ES-I3 (cell line): Measurements from ENCODE around the gene FZD8.

Experiments
- H3K36me3 ChIP-seq: 2 replicates; pipeline ENCODE4 v1.6.1; 2013; ENCODE audit warnings: mild to moderate bottlenecking, low read length, control low read depth, moderate library complexity; ENCODE audit not compliant: insufficient read depth
- H3K4me1 ChIP-seq: 2 replicates; pipeline ENCODE4 v1.6.1; 2013; ENCODE audit warnings: mild to moderate bottlenecking, control low read depth, low read length; ENCODE audit not compliant: insufficient read depth
- H3K9ac ChIP-seq: 2 replicates; pipeline ENCODE4 v1.6.1; 2013; ENCODE audit warnings: low read depth, mild to moderate bottlenecking, low read length, moderate library complexity
- H3K9me3 ChIP-seq: 2 replicates; pipeline ENCODE4 v1.6.1; 2013; ENCODE audit warnings: mild to moderate bottlenecking, low read length, moderate library complexity; ENCODE audit not compliant: control insufficient read depth, insufficient read depth

The FZD8 gene

GRCh38 chr10:35657621-35658020 is 15.5 kb upstream of the FZD8 start:
- H3K36me3 ChIP-seq = no peaks in the 10 kb centered on the region
- no peak overlapping the region for H3K9ac ChIP-seq
- H3K4me1 ChIP-seq = no peaks in the 10 kb centered on the region
- peaks cover 3% of the 10 kb centered on the region; the same call in 1 of the 2 replicates for H3K9me3 ChIP-seq

- Histone ChIP-seq H3K4me1 (no peaks in the 10 kb centered on the region), H3K36me3 (no peaks in the 10 kb centered on the region), H3K9ac (no peak overlapping the region)
Measured at GRCh38 chr10:35652824-35653223, 10.7 kb upstream of the FZD8 start.

GRCh38 chr10:35650894-35651293 is 8.8 kb upstream of the FZD8 start:
- Histone ChIP-seq H3K4me1 (no peaks in the 10 kb centered on the region), H3K9me3 (no peaks in the 10 kb centered on the region), H3K36me3 (no peaks in the 10 kb centered on the region), H3K9ac (no peak overlapping the region)

More at GRCh38 chr10:35652824-35653223, 10.7 kb upstream of the FZD8 start:
- no peaks in the 10 kb centered on the region for H3K9me3 ChIP-seq

GRCh38 chr10:35644050-35644950 is 2.2 kb upstream of the FZD8 start:
- no peaks in the 10 kb centered on the region for H3K9me3 ChIP-seq
- H3K9ac ChIP-seq = peak overlapping the region; percentile 80; the same call in 1 of the 2 replicates
- H3K36me3 ChIP-seq = no peaks in the 10 kb centered on the region
- H3K4me1 ChIP-seq = no peaks in the 10 kb centered on the region

DNA sequence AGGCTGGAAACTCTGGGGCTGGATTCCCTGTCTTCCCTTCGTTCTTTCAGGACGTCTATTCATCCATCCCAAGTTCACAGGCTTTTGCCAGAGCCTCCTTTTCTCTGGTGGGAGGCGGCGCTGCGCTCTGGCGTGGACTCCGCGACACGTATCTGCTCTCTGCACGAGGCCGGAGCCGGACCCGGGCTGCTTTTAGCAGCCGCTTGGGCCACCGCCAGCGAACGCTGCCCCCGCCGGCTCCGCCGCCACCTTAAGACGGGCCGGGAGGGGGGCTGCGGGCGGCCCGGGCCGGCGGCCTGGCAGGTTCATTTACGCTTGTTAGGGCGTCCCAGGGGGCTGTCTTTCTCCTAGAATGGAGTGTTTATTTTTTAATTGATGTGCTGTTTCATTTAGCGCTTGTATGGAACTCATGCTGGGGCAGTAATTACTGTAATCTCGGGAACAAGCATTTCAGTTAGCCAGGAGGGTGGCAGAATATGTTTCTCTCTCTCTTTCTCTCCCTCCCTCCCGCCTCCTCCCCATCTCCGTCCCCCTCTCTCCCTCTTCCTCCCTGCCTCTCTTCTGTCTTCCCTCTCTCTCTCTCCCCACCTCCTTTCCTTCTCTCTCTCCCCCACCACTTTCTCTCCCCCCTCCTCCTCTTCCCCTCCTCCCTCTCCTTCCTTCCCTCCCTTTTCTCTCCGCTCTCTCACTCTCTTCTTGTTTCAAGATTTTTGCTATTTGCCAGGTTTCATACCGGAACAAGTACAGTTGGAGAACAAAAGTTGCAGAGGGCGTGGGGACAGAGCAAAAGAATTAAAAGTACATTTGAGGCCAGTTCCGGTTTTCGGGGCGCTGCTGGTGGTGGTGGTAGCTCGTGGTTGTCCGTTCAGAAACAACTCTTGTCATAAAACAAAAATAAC is 1.3 kb upstream of the FZD8 start:
- Histone ChIP-seq H3K36me3 (no peaks in the 10 kb centered on the region), H3K4me1 (0 out of 2 replicates have a peak, but pooled peaks cover under 1% of the 10 kb centered on the region), H3K9me3 (no peaks in the 10 kb centered on the region), H3K9ac (peak overlapping the region; percentile 80)

DNA sequence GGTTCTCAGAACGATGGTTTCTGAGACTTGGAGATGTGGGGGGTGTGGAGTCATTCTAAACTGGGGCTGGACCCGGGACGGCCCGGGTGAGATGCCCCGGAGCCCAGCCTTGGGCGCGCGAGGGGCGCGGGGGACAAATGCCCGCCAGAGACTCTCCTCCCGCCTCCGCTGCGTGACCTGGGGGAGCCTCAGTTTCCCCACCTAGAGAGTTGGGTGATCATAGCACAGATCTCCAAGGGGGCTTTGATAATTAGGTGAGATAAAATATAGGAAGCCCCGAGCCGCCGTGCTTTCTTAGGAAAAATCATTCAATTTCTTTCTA is 658 bp upstream of the FZD8 start:
- Histone ChIP-seq H3K4me1 (peaks cover 7% of the 10 kb centered on the region), H3K9ac (peak overlapping the region; percentile 80), H3K36me3 (no peaks in the 10 kb centered on the region), H3K9me3 (no peaks in the 10 kb centered on the region)

DNA sequence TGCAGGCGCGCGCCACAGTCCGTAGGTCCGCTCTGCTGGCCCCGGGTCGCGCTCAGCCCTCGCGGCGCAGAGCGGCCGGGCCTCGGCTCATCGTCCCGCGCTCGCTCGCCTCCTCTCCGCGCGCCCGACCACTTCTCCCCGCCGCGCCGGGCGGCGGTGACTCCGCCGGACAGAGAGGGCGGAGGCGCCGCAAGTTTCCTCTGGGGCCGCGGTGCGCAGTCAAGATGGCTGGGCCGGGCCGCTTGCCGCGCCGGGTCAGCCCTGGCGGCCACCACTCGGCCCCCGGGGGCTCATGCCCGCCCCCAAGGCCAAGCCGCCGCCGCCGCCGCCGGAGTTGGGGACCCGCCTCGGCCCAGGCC is 441 bp downstream of the FZD8 start:
- Histone ChIP-seq H3K9me3 (no peaks in the 10 kb centered on the region), H3K4me1 (peaks cover 7% of the 10 kb centered on the region), H3K36me3 (no peaks in the 10 kb centered on the region), H3K9ac (peak overlapping the region; percentile 80; the same call in 1 of the 2 replicates)

- H3K36me3 ChIP-seq = no peaks in the 10 kb centered on the region
- H3K9ac ChIP-seq = peak overlapping the region; percentile 80; the same call in 1 of the 2 replicates
- H3K4me1 ChIP-seq = peaks cover 7% of the 10 kb centered on the region
- no peaks in the 10 kb centered on the region for H3K9me3 ChIP-seq
Measured at GRCh38 chr10:35640951-35641675, 983 bp downstream of the FZD8 start.

DNA sequence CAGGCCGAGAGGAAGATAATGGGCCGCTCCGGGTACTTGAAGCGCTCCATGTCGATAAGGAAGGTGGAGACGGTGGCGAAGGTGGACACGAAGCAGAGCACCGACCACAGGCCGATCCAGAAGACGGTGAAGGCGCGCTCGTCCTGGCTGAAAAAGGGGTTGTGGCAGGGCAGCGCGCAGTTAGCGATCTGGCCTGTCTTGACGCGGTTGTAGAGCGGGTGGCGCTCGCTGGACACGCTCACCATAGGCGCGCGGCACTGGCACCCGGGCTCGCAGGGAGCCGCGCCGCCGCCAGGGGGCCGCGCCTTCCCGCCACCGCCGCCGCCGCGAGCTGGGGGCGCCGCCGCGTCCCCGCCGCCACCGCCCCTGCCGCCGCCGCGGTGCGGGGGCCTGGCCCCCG is 1.6 kb downstream of the FZD8 start:
- peak overlapping the region; percentile 42; the same call in 1 of the 2 replicates for H3K9ac ChIP-seq

GRCh38 chr10:35639728-35640401 is 2.2 kb downstream of the FZD8 start:
- Histone ChIP-seq H3K9ac (peak overlapping the region; percentile 42; the same call in 1 of the 2 replicates), H3K36me3 (no peaks in the 10 kb centered on the region), H3K9me3 (no peaks in the 10 kb centered on the region), H3K4me1 (peaks cover 7% of the 10 kb centered on the region)

More for the DNA sequence above, 1.6 kb downstream of the FZD8 start:
- H3K4me1 ChIP-seq = peaks cover 7% of the 10 kb centered on the region
- no peaks in the 10 kb centered on the region for H3K9me3 ChIP-seq
- no peaks in the 10 kb centered on the region for H3K36me3 ChIP-seq

DNA sequence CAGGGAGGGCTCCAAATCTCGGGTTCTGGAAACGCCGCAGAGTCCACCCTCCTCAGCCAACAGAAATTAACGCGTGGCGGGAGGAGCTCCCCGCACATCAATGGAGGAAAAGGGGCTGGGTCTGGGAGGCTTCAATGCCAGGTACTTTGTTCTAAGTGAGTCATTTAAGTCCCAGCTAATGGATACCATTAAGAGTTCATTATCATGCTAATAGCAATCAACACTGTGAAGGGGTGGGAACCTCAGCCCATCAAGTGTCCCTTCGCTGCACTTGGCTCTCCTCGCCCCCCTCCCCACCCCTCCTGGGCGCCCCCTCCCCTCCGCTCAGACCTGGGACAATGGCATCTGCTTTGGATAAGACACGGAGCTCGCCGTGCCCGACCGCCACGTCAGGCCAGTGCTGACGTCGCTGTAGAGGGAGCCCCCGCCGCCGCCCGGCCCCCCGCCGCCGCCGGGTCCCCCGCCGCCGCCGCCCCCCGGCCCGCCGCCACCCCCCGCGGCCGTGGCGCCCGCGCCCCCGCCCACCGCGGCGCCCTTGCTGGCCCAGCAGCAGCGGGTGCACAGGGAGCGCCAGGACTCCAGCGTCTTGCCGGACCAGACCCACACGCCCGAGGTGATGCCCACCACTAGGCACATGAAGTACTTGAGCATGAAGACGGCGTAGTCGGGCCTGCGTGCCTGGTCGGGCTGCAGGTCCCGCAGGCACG is 2.9 kb downstream of the FZD8 start:
- Histone ChIP-seq H3K36me3 (no peaks in the 10 kb centered on the region), H3K4me1 (peaks cover 7% of the 10 kb centered on the region), H3K9me3 (no peaks in the 10 kb centered on the region), H3K9ac (peak overlapping the region; percentile 58; the same call in 1 of the 2 replicates)

GRCh38 chr10:35638101-35638500 is 4.0 kb downstream of the FZD8 start:
- Histone ChIP-seq H3K9me3 (no peaks in the 10 kb centered on the region; the same call in 1 of the 2 replicates), H3K36me3 (no peaks in the 10 kb centered on the region), H3K9ac (peak overlapping the region; percentile 58; the same call in 1 of the 2 replicates), H3K4me1 (peaks cover 8% of the 10 kb centered on the region)

GRCh38 chr10:35637462-35637861 is 4.6 kb downstream of the FZD8 start:
- no peaks in the 10 kb centered on the region for H3K36me3 ChIP-seq
- H3K4me1 ChIP-seq = peaks cover 13% of the 10 kb centered on the region
- H3K9me3 ChIP-seq = no peaks in the 10 kb centered on the region; the same call in 1 of the 2 replicates
- peak overlapping the region; percentile 58; the same call in 1 of the 2 replicates for H3K9ac ChIP-seq
